CD4-positive, CD25-positive, alpha-beta regulatory T cell (primary cell): ENCODE results near the gene IQCC. TPM values are rescaled to one million over a fixed set of nuclear protein-coding genes. Genes with fewer than 3 reads are reported as not detected.

Experiments used
- ATAC-seq, 2 donors: fragments of 150-1000 bp; cut with Tn5 transposase; one replicate each; pipeline ENCODE4 v1.10.0; 2021; ENCODE audit warnings: low read depth in 2 of 2, moderate number of reproducible peaks in 2 of 2, moderate library complexity in 1 of 2
- DNase-seq, 3 donors: peaks; one replicate each; pipeline versions ENCODE4 v3.0.0 to v3.0.0-alpha.2; 2012 to 2022; ENCODE audit warnings: mixed read lengths in 1 of 3
- H3K27ac ChIP-seq: one replicate; pipeline ENCODE4 v1.7.0; 2013; ENCODE audit warnings: mild to moderate bottlenecking, low read length; ENCODE audit not compliant: insufficient read depth, poor library complexity, severe bottlenecking
- H3K27me3 ChIP-seq: one replicate; pipeline ENCODE4 v1.7.0; 2013; ENCODE audit warnings: low read length; ENCODE audit not compliant: control insufficient read depth, insufficient read depth
- H3K36me3 ChIP-seq: one replicate; pipeline ENCODE4 v1.7.0; 2013; ENCODE audit warnings: mild to moderate bottlenecking, low read length, moderate library complexity; ENCODE audit not compliant: control insufficient read depth, insufficient read depth
- H3K4me1 ChIP-seq: 2 replicates; pipeline ENCODE4 v1.7.0; 2013; ENCODE audit warnings: mild to moderate bottlenecking, low read length; ENCODE audit not compliant: insufficient read depth, control insufficient read depth, poor library complexity, severe bottlenecking
- H3K4me3 ChIP-seq: one replicate; pipeline ENCODE4 v1.7.0; 2013; ENCODE audit warnings: low read depth, mild to moderate bottlenecking, low read length, moderate library complexity
- H3K9me3 ChIP-seq, 2 experiments: 1 replicate in 1 of 2; 2 replicates in 1 of 2; pipeline ENCODE4 v1.7.0; 2013; ENCODE audit warnings: low read length in 2 of 2, mild to moderate bottlenecking in 1 of 2, moderate library complexity in 1 of 2; ENCODE audit not compliant: control insufficient read depth in 2 of 2
- H3K27ac Mint-ChIP-seq, 3 donors: one replicate each; pipeline ENCODE4 v1.8.0; 2020 to 2022; ENCODE audit warnings: mild to moderate bottlenecking in 3 of 3, mixed read lengths in 3 of 3, moderate library complexity in 2 of 3
- H3K27me3 Mint-ChIP-seq: one replicate; pipeline ENCODE4 v1.8.0; 2022; ENCODE audit warnings: mild to moderate bottlenecking, mixed read lengths
- H3K36me3 Mint-ChIP-seq: one replicate; pipeline ENCODE4 v1.8.0; 2020; ENCODE audit warnings: mixed read lengths
- H3K4me1 Mint-ChIP-seq, 4 donors: one replicate each; pipeline ENCODE4 v1.8.0; 2020 to 2022; ENCODE audit warnings: mixed read lengths in 4 of 4, mild to moderate bottlenecking in 1 of 4
- H3K4me3 Mint-ChIP-seq, 4 donors: one replicate each; pipeline ENCODE4 v1.8.0; 2020 to 2022; ENCODE audit warnings: mild to moderate bottlenecking in 4 of 4, mixed read lengths in 4 of 4, moderate library complexity in 3 of 4
- H3K9me3 Mint-ChIP-seq, 7 donors: one replicate each; pipeline ENCODE4 v1.8.0; 2020 to 2022; ENCODE audit warnings: mixed read lengths in 7 of 7, mild to moderate bottlenecking in 3 of 7, moderate library complexity in 2 of 7
- polyA plus RNA-seq, 4 donors: library from polyadenylated mRNA; unstranded; fragments of 300-500 nt; fragmentation: Illumina TruSeq; gene quantifications; one replicate each; pipeline ENCODE4 v1.2.3, GENCODE V29; 2021
- total RNA-seq: library from RNA; stranded (reverse); gene quantifications from one replicate; pipeline ENCODE4 v1.2.3, GENCODE V29; 2022

Gene IQCC
- total and polyA plus RNA-seq, 5 donors from 2014 or later = 0.68 to 2.7 (median 1.6) TPM

GRCh38 chr1:32201011-32201855 lies 4.2 kb upstream of the IQCC start:
- H3K36me3 Mint-ChIP-seq = peaks cover 5% of the 10 kb centered on the region
- Histone ChIP-seq H3K36me3 (peaks cover 3% of the 10 kb centered on the region), H3K27ac (peak overlapping the region; percentile 94), H3K9me3 (no peaks in the 10 kb centered on the region), H3K4me3 (peak overlapping the region; percentile 91), H3K4me1 (peaks cover 49% of the 10 kb centered on the region), H3K27me3 (no peaks in the 10 kb centered on the region)
- DNase-seq = peak; percentile 69 to 87 (median 72)
- no peaks in the 10 kb centered on the region for H3K9me3 Mint-ChIP-seq
- peak; percentile 52 to 60 for ATAC-seq
- H3K4me1 Mint-ChIP-seq = peaks cover 5 to 60% (median 46%) of the 10 kb centered on the region in 4 donors
- H3K27me3 Mint-ChIP-seq = no peaks in the 10 kb centered on the region
- H3K27ac Mint-ChIP-seq = peak overlapping the region; percentile 91 to 95 (median 94)
- peak overlapping the region; percentile 93 to 95 (median 94) for H3K4me3 Mint-ChIP-seq

GRCh38 chr1:32204943-32205361 lies 519 bp upstream of the IQCC start:
- Mint-ChIP-seq H3K27ac (peak overlapping the region in 2 of 3 donors; percentile 92), H3K4me3 (peak overlapping the region; percentile 65 to 96 (median 93)), H3K9me3 (no peaks in the 10 kb centered on the region), H3K4me1 (peaks cover 0 to 47% (median 27%) of the 10 kb centered on the region in 4 donors), H3K27me3 (no peaks in the 10 kb centered on the region), H3K36me3 (no peaks in the 10 kb centered on the region)
- no peaks in the 10 kb centered on the region for H3K36me3 ChIP-seq
- no peaks in the 10 kb centered on the region for H3K27me3 ChIP-seq
- no peak overlapping the region for H3K4me3 ChIP-seq
- peak overlapping the region; percentile 60 for H3K27ac ChIP-seq
- peaks cover 43% of the 10 kb centered on the region for H3K4me1 ChIP-seq
- no peaks in the 10 kb centered on the region for H3K9me3 ChIP-seq
- ATAC-seq (no peak), DNase-seq (no peak)

GRCh38 chr1:32208469-32208868 lies 3.0 kb downstream of the IQCC start:
- no peaks in the 10 kb centered on the region for H3K9me3 ChIP-seq
- H3K27ac ChIP-seq = no peak overlapping the region
- DNase-seq (no peak), ATAC-seq (no peak)
- H3K4me1 ChIP-seq = peaks cover 18% of the 10 kb centered on the region
- peak overlapping the region in 2 of 4 donors; percentile 21 to 47 for H3K4me3 Mint-ChIP-seq
- H3K9me3 Mint-ChIP-seq = no peaks in the 10 kb centered on the region
- H3K36me3 ChIP-seq = no peaks in the 10 kb centered on the region
- no peak overlapping the region for H3K4me3 ChIP-seq
- no peak overlapping the region for H3K27ac Mint-ChIP-seq
- H3K27me3 ChIP-seq = no peaks in the 10 kb centered on the region
- H3K4me1 Mint-ChIP-seq = peaks cover 0 to 24% (median 7%) of the 10 kb centered on the region in 4 donors
- H3K36me3 Mint-ChIP-seq = no peaks in the 10 kb centered on the region
- no peaks in the 10 kb centered on the region for H3K27me3 Mint-ChIP-seq

GRCh38 chr1:32208891-32209328 lies 3.4 kb downstream of the IQCC start, which contains the start of gene DCDC2B:
Gene DCDC2B (plus strand): TSS chr1:32209089. CDS start chr1:32209094, 5 bp downstream.
- H3K27ac Mint-ChIP-seq = no peak within 1 kb of the TSS

GRCh38 chr1:32215629-32216480 lies 10.4 kb downstream of the IQCC start:
- Mint-ChIP-seq H3K9me3 (no peaks in the 10 kb centered on the region), H3K36me3 (peaks cover 14% of the 10 kb centered on the region)

More at GRCh38 chr1:32208891-32209328, 3.4 kb downstream of the IQCC start, which contains the start of gene DCDC2B:
- peak within 1 kb of the TSS in 3 of 4 donors; percentile 21 to 63 (median 63) for H3K4me3 Mint-ChIP-seq
- Histone ChIP-seq H3K27ac (no peak within 1 kb of the TSS), H3K4me1 (peaks cover 18% of the 10 kb centered on the region), H3K9me3 (no peaks in the 10 kb centered on the region), H3K4me3 (no peak within 1 kb of the TSS), H3K36me3 (no peaks in the 10 kb centered on the region), H3K27me3 (no peaks in the 10 kb centered on the region)
- peaks cover 0 to 22% (median 7%) of the 10 kb centered on the region in 4 donors for H3K4me1 Mint-ChIP-seq
- ATAC-seq = no peak
- H3K27me3 Mint-ChIP-seq = no peaks in the 10 kb centered on the region
- no peaks in the 10 kb centered on the region for H3K9me3 Mint-ChIP-seq
- H3K36me3 Mint-ChIP-seq = no peaks in the 10 kb centered on the region
- DNase-seq = no peak

GRCh38 chr1:32216566-32216965 lies 11.1 kb downstream of the IQCC start:
- Histone ChIP-seq H3K27me3 (no peaks in the 10 kb centered on the region), H3K36me3 (peaks cover 20% of the 10 kb centered on the region), H3K9me3 (no peaks in the 10 kb centered on the region), H3K4me1 (peaks cover 25% of the 10 kb centered on the region), H3K4me3 (no peak overlapping the region), H3K27ac (no peak overlapping the region)
- Mint-ChIP-seq H3K27me3 (no peaks in the 10 kb centered on the region), H3K4me1 (peaks cover 5 to 40% (median 19%) of the 10 kb centered on the region in 4 donors), H3K36me3 (peaks cover 14% of the 10 kb centered on the region), H3K9me3 (no peaks in the 10 kb centered on the region), H3K27ac (no peak overlapping the region), H3K4me3 (no peak overlapping the region)
- ATAC-seq (no peak), DNase-seq (no peak)

More at GRCh38 chr1:32215629-32216480, 10.4 kb downstream of the IQCC start:
- H3K4me3 ChIP-seq = no peak overlapping the region
- no peaks in the 10 kb centered on the region for H3K27me3 ChIP-seq
- H3K36me3 ChIP-seq = peaks cover 20% of the 10 kb centered on the region
- H3K4me3 Mint-ChIP-seq = peak overlapping the region in 2 of 4 donors; percentile 21 to 82
- ATAC-seq (peak; percentile 75 to 79), DNase-seq (peak; percentile 32 to 67 (median 53))
- no peak overlapping the region for H3K27ac ChIP-seq
- peaks cover 18% of the 10 kb centered on the region for H3K4me1 ChIP-seq
- peak overlapping the region in 2 of 3 donors; percentile 43 to 73 for H3K27ac Mint-ChIP-seq
- H3K4me1 Mint-ChIP-seq = peaks cover 5 to 33% (median 13%) of the 10 kb centered on the region in 4 donors
- no peaks in the 10 kb centered on the region for H3K9me3 ChIP-seq
- H3K27me3 Mint-ChIP-seq = no peaks in the 10 kb centered on the region

- Histone ChIP-seq H3K36me3 (peaks cover 22% of the 10 kb centered on the region), H3K9me3 (no peaks in the 10 kb centered on the region), H3K27ac (no peak overlapping the region), H3K4me1 (peaks cover 44% of the 10 kb centered on the region), H3K27me3 (no peaks in the 10 kb centered on the region), H3K4me3 (no peak overlapping the region)
- Mint-ChIP-seq H3K4me1 (peaks cover 11 to 63% (median 31%) of the 10 kb centered on the region in 4 donors), H3K27ac (no peak overlapping the region), H3K9me3 (no peaks in the 10 kb centered on the region), H3K27me3 (no peaks in the 10 kb centered on the region), H3K4me3 (peak overlapping the region in 2 of 4 donors; percentile 46 to 100), H3K36me3 (peaks cover 16% of the 10 kb centered on the region)
- DNase-seq = no peak
- no peak for ATAC-seq
Observed at GRCh38 chr1:32219022-32219421, 13.6 kb downstream of the IQCC start.
